COLO668 (cell line): ENCODE results near the gene RASIP1.
"Not testable (repeated sequence)": the region's sequence is repeated elsewhere in the genome, so short reads cannot be mapped to it uniquely, and the experiment has no call there.

Experiments used
- DNase-seq: peaks from one replicate; lab custom pipeline; 2025; ENCODE audit not compliant: unreplicated experiment; lab: John Stamatoyannopoulos, UW

Gene RASIP1

GRCh38 chr19:48713041-48713863 lies 27.2 kb downstream of the RASIP1 start:
- DNase-seq = peak; percentile 5

GRCh38 chr19:48711106-48711662 lies 29.2 kb downstream of the RASIP1 start:
- no peak for DNase-seq

GRCh38 chr19:48708471-48708870 lies 31.9 kb downstream of the RASIP1 start:
- no peak for DNase-seq

- DNase-seq = no peak
Observed at GRCh38 chr19:48705431-48705830, 35.0 kb downstream of the RASIP1 start.

GRCh38 chr19:48703316-48703715 lies 37.1 kb downstream of the RASIP1 start:
- no peak for DNase-seq

GRCh38 chr19:48702701-48703100 lies 37.7 kb downstream of the RASIP1 start:
- DNase-seq = no peak

GRCh38 chr19:48698046-48698445 lies 42.4 kb downstream of the RASIP1 start:
- DNase-seq = no peak

- peak; percentile 29 for DNase-seq
Observed at GRCh38 chr19:48696353-48697010, 43.9 kb downstream of the RASIP1 start.

- peak; percentile 82 for DNase-seq
Observed at GRCh38 chr19:48695743-48696352, 44.6 kb downstream of the RASIP1 start, which contains the start of gene FUT2. Gene FUT2, plus strand, starts transcription at chr19:48695971. Its CDS starts 6,986 bp downstream, at chr19:48702957.

GRCh38 chr19:48693629-48694028 lies 46.8 kb downstream of the RASIP1 start:
- DNase-seq = not testable (repeated sequence)

- no peak for DNase-seq
Observed at GRCh38 chr19:48689449-48689848, 51.0 kb downstream of the RASIP1 start.

GRCh38 chr19:48687776-48688175 lies 52.6 kb downstream of the RASIP1 start:
- no peak for DNase-seq

GRCh38 chr19:48686637-48687036 lies 53.8 kb downstream of the RASIP1 start:
- DNase-seq = not testable (repeated sequence)

- DNase-seq = no peak
Observed at GRCh38 chr19:48686088-48686487, 54.3 kb downstream of the RASIP1 start.

GRCh38 chr19:48685583-48685982 lies 54.8 kb downstream of the RASIP1 start:
- DNase-seq = no peak

- no peak for DNase-seq
Observed at GRCh38 chr19:48683349-48683748, 57.1 kb downstream of the RASIP1 start.

- peak; percentile 36 for DNase-seq
Observed at GRCh38 chr19:48681127-48681470, 59.3 kb downstream of the RASIP1 start.

- no peak for DNase-seq
Observed at GRCh38 chr19:48680436-48681126, 59.8 kb downstream of the RASIP1 start.

- not testable (repeated sequence) for DNase-seq
Observed at GRCh38 chr19:48680006-48680405, 60.4 kb downstream of the RASIP1 start.

GRCh38 chr19:48678201-48678600 lies 62.2 kb downstream of the RASIP1 start:
- no peak for DNase-seq

GRCh38 chr19:48676887-48677286 lies 63.5 kb downstream of the RASIP1 start:
- DNase-seq = no peak
